ENCODE measurements around the gene PKD1. TPM values are rescaled to one million over a fixed set of nuclear protein-coding genes. Genes with fewer than 3 reads are reported as not detected.

Gene PKD1
- total RNA-seq, 1 experiment from 2014 or later = 102 TPM

- Mint-ChIP-seq H3K4me1 (no peaks in the 10 kb centered on the region), H3K9me3 (no peaks in the 10 kb centered on the region), H3K36me3 (peaks cover 8% of the 10 kb centered on the region; the same call in 1 of the 2 replicates), H3K4me3 (peak overlapping the region; percentile 52), H3K27ac (no peak overlapping the region), H3K27me3 (ENCODE audit: low read depth) (no peaks in the 10 kb centered on the region)
- ATAC-seq (peak; percentile 4), DNase-seq (ENCODE audit: low spot score) (peak; percentile 50)
- POLR2A ChIA-PET = interaction anchor here (0.6 to 1.9 kb wide), 5 partner anchors 61 to 878 kb away, joined by 3 to 6 read pairs (median 4); partner anchors contain the start of gene RPS2
- TF ChIP-seq FOXP4 (CRISPR knock-in tag; IDR thresholded peaks at IDR 0.05) = peak; percentile 69; the same call in 1 of the 2 replicates
- TF ChIP-seq FOXP1 (CRISPR knock-in tag; IDR thresholded peaks at IDR 0.05; ENCODE audit: borderline replicate concordance) = peak; percentile 12; the same call in 1 of the 2 replicates
- TF ChIP-seq ZNF232 (CRISPR knock-in tag; IDR thresholded peaks at IDR 0.05) = no peak
- no peak for TF ChIP-seq SOX15 (CRISPR knock-in tag; IDR thresholded peaks at IDR 0.05)
- TF ChIP-seq, protein P1, sequence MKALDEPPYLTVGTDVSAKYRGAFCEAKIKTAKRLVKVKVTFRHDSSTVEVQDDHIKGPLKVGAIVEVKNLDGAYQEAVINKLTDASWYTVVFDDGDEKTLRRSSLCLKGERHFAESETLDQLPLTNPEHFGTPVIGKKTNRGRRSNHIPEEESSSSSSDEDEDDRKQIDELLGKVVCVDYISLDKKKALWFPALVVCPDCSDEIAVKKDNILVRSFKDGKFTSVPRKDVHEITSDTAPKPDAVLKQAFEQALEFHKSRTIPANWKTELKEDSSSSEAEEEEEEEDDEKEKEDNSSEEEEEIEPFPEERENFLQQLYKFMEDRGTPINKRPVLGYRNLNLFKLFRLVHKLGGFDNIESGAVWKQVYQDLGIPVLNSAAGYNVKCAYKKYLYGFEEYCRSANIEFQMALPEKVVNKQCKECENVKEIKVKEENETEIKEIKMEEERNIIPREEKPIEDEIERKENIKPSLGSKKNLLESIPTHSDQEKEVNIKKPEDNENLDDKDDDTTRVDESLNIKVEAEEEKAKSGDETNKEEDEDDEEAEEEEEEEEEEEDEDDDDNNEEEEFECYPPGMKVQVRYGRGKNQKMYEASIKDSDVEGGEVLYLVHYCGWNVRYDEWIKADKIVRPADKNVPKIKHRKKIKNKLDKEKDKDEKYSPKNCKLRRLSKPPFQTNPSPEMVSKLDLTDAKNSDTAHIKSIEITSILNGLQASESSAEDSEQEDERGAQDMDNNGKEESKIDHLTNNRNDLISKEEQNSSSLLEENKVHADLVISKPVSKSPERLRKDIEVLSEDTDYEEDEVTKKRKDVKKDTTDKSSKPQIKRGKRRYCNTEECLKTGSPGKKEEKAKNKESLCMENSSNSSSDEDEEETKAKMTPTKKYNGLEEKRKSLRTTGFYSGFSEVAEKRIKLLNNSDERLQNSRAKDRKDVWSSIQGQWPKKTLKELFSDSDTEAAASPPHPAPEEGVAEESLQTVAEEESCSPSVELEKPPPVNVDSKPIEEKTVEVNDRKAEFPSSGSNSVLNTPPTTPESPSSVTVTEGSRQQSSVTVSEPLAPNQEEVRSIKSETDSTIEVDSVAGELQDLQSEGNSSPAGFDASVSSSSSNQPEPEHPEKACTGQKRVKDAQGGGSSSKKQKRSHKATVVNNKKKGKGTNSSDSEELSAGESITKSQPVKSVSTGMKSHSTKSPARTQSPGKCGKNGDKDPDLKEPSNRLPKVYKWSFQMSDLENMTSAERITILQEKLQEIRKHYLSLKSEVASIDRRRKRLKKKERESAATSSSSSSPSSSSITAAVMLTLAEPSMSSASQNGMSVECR (CRISPR knock-in tag; IDR thresholded peaks at IDR 0.05; ENCODE audit: borderline replicate concordance) = no peak
- 0 out of 2 replicates have a peak, but pooled peaks have one; percentile 30 for TF ChIP-seq MAX (CRISPR knock-in tag; IDR thresholded peaks at IDR 0.05)
- TF ChIP-seq, protein P2, sequence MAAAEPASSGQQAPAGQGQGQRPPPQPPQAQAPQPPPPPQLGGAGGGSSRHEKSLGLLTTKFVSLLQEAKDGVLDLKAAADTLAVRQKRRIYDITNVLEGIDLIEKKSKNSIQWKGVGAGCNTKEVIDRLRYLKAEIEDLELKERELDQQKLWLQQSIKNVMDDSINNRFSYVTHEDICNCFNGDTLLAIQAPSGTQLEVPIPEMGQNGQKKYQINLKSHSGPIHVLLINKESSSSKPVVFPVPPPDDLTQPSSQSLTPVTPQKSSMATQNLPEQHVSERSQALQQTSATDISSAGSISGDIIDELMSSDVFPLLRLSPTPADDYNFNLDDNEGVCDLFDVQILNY (CRISPR knock-in tag; IDR thresholded peaks at IDR 0.05) = 0 out of 2 replicates have a peak, but pooled peaks have one; percentile 41
- 0 out of 2 replicates have a peak, but pooled peaks have one; percentile 1 for TF ChIP-seq TP53 (CRISPR knock-in tag; IDR thresholded peaks at IDR 0.05)
- TF ChIP-seq SP1 (CRISPR knock-in tag; conservative IDR thresholded peaks at IDR 0.05) = peak; percentile 34; the same call in 1 of the 2 replicates
- TF ChIP-seq E2F1 (CRISPR knock-in tag; IDR thresholded peaks at IDR 0.05) = no peak
- no peak for TF ChIP-seq TCF7 (CRISPR knock-in tag; IDR thresholded peaks at IDR 0.05; ENCODE audit: low read depth)
- TF ChIP-seq PRRX2 (CRISPR knock-in tag; IDR thresholded peaks at IDR 0.05) = no peak
- CTCF ChIA-PET = interaction anchor here (0.9 to 5.8 kb wide), 15 partner anchors 12 to 160 kb away, joined by 3 to 73 read pairs (median 6); partner anchors contain the start of genes ECI1, NOXO1, NPW and NTHL1
These were observed 44.0 kb downstream of the PKD1 start for GRCh38 chr16:2091547-2092255.

GRCh38 chr16:2090777-2091546 is 44.7 kb downstream of the PKD1 start:
- CTCF ChIA-PET = interaction anchor here (0.5 to 5.8 kb wide), 28 partner anchors 11 to 308 kb away, joined by 3 to 73 read pairs (median 5); partner anchors contain the start of genes ECI1, NHERF2, NOXO1 and NPW
- POLR2A ChIA-PET = interaction anchor here (0.6 to 1.9 kb wide), 9 partner anchors 22 to 126 kb away, joined by 3 to 6 read pairs (median 4); partner anchors contain the start of genes NTHL1, RPS2, TRAF7 and TSC2
- Mint-ChIP-seq H3K4me1 (no peaks in the 10 kb centered on the region), H3K4me3 (peak overlapping the region; percentile 55), H3K9me3 (no peaks in the 10 kb centered on the region), H3K27me3 (ENCODE audit: low read depth) (no peaks in the 10 kb centered on the region), H3K36me3 (peaks cover 6% of the 10 kb centered on the region; the same call in 1 of the 2 replicates), H3K27ac (no peak overlapping the region)
- ATAC-seq = peak; percentile 84
- peak; percentile 95 for DNase-seq (ENCODE audit: low spot score)
- 0 out of 2 replicates have a peak, but pooled peaks have one; percentile 41 for TF ChIP-seq ERG (CRISPR knock-in tag; IDR thresholded peaks at IDR 0.05)
- TF ChIP-seq KAT7 (CRISPR knock-in tag; IDR thresholded peaks at IDR 0.05; ENCODE audit: borderline replicate concordance) = no peak
- TF ChIP-seq, protein P3, sequence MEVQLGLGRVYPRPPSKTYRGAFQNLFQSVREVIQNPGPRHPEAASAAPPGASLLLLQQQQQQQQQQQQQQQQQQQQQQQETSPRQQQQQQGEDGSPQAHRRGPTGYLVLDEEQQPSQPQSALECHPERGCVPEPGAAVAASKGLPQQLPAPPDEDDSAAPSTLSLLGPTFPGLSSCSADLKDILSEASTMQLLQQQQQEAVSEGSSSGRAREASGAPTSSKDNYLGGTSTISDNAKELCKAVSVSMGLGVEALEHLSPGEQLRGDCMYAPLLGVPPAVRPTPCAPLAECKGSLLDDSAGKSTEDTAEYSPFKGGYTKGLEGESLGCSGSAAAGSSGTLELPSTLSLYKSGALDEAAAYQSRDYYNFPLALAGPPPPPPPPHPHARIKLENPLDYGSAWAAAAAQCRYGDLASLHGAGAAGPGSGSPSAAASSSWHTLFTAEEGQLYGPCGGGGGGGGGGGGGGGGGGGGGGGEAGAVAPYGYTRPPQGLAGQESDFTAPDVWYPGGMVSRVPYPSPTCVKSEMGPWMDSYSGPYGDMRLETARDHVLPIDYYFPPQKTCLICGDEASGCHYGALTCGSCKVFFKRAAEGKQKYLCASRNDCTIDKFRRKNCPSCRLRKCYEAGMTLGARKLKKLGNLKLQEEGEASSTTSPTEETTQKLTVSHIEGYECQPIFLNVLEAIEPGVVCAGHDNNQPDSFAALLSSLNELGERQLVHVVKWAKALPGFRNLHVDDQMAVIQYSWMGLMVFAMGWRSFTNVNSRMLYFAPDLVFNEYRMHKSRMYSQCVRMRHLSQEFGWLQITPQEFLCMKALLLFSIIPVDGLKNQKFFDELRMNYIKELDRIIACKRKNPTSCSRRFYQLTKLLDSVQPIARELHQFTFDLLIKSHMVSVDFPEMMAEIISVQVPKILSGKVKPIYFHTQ (CRISPR knock-in tag; IDR thresholded peaks at IDR 0.05) = no peak
- peak; percentile 24; the same call in 1 of the 2 replicates for TF ChIP-seq TEAD1 (CRISPR knock-in tag; IDR thresholded peaks at IDR 0.05)
